SK-N-MC (cell line): Measurements from ENCODE around the gene MAP7.

Experiments
- EZH2 ChIP-seq: fragments of 200-600 bp; sonication (generic); IDR thresholded peaks from one replicate; pipeline ENCODE4 v1.6.1; 2017; ENCODE audit warnings: antibody characterized with exemption
- FOXP2 ChIP-seq: optimal IDR thresholded peaks from 2 replicates; pipeline ENCODE3; 2011; ENCODE audit warnings: mild to moderate bottlenecking, moderate library complexity; ENCODE audit not compliant: insufficient read depth; ENCODE audit errors: extremely low read length, control extremely low read depth
- POLR2AphosphoS5 ChIP-seq: IDR thresholded peaks from 2 replicates; pipeline ENCODE4 v1.6.1; 2012; ENCODE audit warnings: mild to moderate bottlenecking, low read depth, low read length, borderline replicate concordance

GRCh38 chr6:136486357-136486756, 63.9 kb downstream of the MAP7 start:
- TF ChIP-seq EZH2 (no peak), POLR2AphosphoS5 (no peak), FOXP2 (no peak)
